CMK (cell line): ENCODE data around the gene BTNL3.
"Not testable (repeated sequence)": the region's sequence is repeated elsewhere in the genome, so short reads cannot be mapped to it uniquely, and the experiment has no call there.

Experiments used
- DNase-seq: peaks from one replicate; pipeline ENCODE4 v3.0.0-alpha.2; 2010; ENCODE audit warnings: low read depth

Gene BTNL3

GRCh38 chr5:181024245-181025064, 35.8 kb downstream of the BTNL3 start:
- DNase-seq, result no peak

GRCh38 chr5:181027452-181028031, 38.9 kb downstream of the BTNL3 start:
- DNase-seq, result no peak

GRCh38 chr5:181028032-181028819, 39.6 kb downstream of the BTNL3 start:
- DNase-seq, result no peak

- no peak for DNase-seq
Observed at GRCh38 chr5:181031716-181032115, 43.1 kb downstream of the BTNL3 start.

DNA sequence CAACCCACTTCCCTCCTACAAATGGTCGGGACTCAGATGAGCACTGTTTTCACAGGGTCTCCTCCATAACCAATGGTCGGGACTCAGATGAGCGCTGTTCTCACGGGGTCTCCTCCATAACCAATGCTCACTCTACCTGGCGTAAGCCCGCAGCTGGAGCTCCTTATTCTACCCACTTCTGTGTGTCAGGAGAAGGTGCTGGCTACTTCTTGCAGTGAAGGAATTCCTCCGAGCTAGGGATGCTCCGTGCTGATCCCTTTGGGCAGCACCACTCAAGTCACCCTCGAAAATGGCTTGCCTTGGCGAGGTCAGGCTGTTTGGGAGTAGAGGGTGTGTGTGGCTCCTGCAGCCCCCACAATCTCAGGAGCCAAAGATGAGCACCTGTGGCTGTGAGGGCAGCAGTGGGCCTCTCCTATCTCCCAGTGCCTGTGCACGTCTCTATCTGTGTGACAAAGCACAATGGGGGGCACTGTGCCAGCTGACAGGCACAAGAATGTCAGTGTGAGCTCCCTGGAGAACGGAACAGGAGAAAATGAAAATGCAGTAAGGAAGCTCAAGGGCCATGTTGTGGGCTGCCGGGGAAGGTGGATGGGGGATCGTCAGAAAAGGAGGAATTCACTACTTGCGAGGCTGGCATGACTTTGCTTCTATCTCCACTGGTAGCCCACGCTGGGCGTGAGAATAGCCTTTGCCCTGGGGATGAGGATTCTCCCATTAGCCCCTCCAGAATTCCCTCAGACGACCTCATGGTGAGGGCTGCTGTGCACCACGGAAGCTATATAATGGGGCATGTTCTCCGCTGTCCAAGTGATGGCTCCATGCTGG, 47.6 kb downstream of the BTNL3 start:
- DNase-seq, result no peak

- no peak for DNase-seq
Observed at GRCh38 chr5:181036816-181037364, 48.2 kb downstream of the BTNL3 start.

GRCh38 chr5:181037365-181037861, 48.8 kb downstream of the BTNL3 start:
- DNase-seq, result no peak

DNA sequence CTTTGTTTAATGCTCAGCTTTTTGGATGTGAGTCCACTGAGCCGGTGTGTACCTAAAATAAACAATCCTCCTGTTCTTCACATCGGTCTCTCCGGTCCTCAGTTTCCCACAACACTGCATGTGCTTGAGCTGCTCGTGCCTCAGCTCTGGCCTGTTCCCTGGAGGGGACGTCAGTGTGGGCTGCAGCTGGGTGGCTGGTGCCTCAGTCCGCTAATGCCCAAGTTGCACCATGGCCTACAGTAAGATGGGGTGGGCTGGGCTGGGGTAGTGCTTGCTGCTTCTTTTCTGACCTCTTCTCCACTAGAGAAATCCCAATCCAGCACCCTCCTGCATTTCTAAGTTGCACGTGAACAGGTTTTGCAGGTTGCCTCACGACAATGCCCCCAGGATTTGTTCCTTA, 50.8 kb downstream of the BTNL3 start:
- no peak for DNase-seq

DNA sequence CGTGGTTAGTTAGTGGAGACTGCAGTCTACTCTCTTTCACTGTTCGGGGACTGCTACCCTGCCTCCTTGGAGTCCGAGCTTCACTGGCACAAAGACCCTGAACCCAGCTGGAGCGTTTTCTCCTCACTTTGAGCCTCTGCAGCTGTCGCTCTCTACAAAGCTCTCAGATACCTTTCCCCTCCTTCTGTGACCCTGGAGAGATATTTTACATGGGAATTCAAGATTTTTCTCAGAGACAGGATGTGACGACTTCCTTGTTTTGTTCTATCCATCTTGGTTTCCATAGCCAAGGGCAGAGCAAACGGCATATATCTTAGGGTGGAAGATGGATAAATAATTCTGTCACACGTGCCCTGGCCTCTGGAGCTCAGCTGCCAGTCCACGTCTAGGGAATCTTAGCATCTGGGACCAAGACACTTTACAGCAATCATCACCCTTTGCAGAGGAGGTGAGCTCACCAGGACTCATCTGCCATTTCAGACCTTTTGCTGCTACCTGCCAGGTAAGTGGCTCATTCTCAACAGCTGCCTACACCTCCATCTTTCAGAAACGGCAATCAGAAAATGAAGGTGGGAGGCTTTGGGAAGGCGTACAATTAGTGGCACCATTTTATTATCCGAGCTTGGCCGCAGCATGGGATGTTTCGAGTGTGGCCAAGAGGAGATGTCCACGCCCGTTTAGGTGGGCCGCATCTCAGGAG, 51.4 kb downstream of the BTNL3 start, which contains the start of gene BTNL9:
Gene BTNL9, plus strand, starts transcription at position 336 of the 700 bp plus-strand sequence. CDS start 5,224 bp downstream, outside the sequence.
- no peak for DNase-seq

DNA sequence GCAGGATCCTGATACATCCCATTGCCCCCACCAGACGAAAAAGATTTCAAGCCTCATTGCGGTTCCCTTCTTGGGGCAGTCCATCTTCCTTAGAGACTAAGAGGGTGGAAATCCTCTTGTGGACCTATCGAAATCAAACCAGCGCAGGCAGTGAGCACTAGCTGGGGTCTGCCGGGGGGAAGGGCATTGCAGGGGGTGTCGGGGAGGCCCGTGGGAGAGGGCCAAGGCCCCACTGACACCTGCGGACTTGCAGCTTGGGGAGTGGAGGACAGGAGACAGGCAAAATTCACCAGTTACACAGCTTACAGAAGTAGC, 51.9 kb downstream of the BTNL3 start:
- no peak for DNase-seq

DNA sequence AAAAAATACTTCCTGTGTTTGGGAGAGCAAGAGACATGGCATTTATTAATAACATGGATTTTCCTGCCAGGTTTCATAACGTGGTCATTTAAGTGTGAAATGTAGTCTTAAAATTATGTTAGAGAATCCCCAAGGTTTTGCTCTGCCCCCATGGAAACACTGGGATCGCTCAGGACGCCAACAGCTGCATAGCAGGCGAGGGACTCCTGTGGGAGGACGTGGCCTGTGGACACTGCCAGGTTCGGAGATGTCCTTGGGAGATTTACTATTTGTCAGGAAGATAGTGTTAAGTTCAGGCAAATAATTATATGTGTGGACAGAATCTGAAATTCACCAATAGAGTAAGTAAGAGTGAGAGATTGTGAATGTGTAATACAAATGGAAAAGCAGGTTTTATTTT, 52.4 kb downstream of the BTNL3 start:
- DNase-seq, result no peak

DNA sequence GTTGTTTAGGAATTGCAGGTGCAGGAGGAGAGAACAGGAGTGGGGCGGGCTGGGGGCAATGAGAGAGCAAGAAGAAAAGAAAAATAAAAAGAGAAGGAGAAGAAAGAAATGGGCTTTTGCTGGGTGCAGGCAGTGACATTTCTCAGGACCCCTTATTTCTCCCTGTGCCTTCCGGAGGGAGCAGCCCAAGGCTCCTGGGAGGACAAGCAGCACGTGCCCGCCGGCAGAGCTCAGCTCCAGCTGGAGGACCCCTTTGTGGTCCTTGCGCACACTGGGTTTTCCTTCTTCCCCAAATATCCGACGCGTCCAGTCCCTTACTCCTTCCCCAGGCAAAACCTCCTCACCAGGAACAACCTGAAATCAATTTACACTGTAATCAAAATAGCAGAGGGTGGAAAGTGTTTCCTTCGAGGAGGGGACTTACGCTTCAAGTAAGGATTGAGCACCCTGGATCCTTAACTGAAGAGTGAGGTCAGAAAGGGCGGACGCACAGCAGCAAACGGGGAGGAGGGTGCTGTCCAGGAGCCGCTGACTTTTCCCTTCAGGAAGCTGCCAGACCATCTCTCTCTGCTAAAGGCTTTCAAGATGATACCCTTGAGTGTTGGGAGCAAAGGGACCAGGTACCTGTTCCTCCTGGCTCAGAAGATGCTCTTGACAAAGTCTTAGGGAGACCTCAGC, 53.5 kb downstream of the BTNL3 start:
- DNase-seq, result no peak

- no peak for DNase-seq
Observed at GRCh38 chr5:181042722-181043121, 54.1 kb downstream of the BTNL3 start.

GRCh38 chr5:181043285-181044092, 54.8 kb downstream of the BTNL3 start:
- no peak for DNase-seq

GRCh38 chr5:181044093-181044599, 55.5 kb downstream of the BTNL3 start:
- no peak for DNase-seq

DNA sequence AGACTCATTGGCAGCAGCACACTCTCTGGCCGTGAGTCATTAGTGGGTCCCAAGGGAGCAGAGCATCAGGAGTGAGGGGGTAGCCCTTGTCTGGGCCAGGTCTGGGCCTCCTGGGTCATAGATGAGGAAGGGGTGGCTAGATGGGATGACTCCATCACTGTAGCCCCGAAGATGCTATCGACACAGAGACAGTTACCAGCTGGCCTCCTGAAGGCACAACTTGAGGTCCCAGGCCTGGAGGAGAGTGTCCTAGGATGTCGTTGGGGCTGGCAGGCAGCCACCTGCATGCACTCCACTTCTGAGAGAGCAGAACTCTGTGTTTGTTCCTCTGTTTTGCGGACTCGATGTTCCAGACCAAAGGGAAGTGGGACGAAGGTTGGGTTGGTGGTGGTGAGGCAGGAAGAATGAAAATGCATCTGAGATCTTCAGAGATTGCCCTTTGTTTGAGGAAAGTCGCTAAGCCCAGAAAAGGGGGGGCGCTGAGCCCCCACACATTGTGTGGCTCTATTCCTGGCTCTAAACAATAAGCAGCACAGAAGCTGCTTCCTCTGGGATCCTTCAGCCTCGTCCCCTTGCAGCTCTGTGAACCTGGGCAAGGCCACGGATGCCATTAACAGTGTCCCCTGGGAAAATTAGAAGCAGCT, 56.1 kb downstream of the BTNL3 start:
- DNase-seq, result no peak

- no peak for DNase-seq
Observed at GRCh38 chr5:181045316-181045715, 56.7 kb downstream of the BTNL3 start.

- DNase-seq, result not testable (repeated sequence)
Observed at GRCh38 chr5:181045857-181046256, 57.2 kb downstream of the BTNL3 start.

DNA sequence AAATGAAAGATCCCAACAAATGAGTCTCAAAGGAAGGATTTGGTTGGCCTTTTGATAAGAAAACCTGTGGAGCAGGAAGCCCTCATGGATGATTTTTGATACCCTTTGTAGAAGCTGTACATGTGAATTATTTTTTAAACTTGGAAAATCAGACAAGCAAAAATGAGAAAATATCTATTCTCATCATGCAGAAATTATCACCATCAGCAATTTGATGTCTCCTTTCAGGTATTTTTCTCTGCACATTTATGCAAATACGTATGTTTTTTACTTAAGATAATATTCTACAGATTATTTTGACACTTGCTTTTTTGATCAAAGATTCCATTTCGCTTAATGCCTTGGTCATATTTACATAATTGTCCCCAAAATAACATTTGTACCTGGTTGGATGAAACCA, 58.6 kb downstream of the BTNL3 start:
- no peak for DNase-seq
